Anterior cingulate cortex (tissue), 58 donors: ENCODE results near the gene PSMA2.

Source experiments
- DNase-seq, 58 donors: peaks; one replicate each; lab custom pipeline; 2025; lab: John Stamatoyannopoulos, UW

PSMA2 gene

GRCh38 chr7:42931834-42932651 is at the start of gene PSMA2, which contains the start of gene MRPL32:
TSS of gene PSMA2 (minus strand) at chr7:42932174. CDS start at chr7:42932158, 16 bp downstream.
TSS of gene MRPL32 (plus strand) at chr7:42932376. CDS start at chr7:42932387, 11 bp downstream.
- peak; percentile 65 to 99 (median 95) for DNase-seq

- no peak for DNase-seq
Observed at GRCh38 chr7:42981601-42982000, 49.6 kb upstream of the PSMA2 start.

GRCh38 chr7:42980514-42980913 is 48.5 kb upstream of the PSMA2 start:
- no peak for DNase-seq

GRCh38 chr7:42980084-42980483 is 48.1 kb upstream of the PSMA2 start:
- DNase-seq, result no peak

- no peak for DNase-seq
Observed at GRCh38 chr7:42978496-42978895, 46.5 kb upstream of the PSMA2 start.

- DNase-seq, result no peak
Observed at GRCh38 chr7:42976371-42976770, 44.4 kb upstream of the PSMA2 start.

GRCh38 chr7:42972699-42973500 is 40.9 kb upstream of the PSMA2 start:
- DNase-seq, result peak in 1 of 58 donors; percentile 17

GRCh38 chr7:42967391-42967790 is 35.4 kb upstream of the PSMA2 start:
- no peak for DNase-seq

GRCh38 chr7:42964849-42965805 is 33.2 kb upstream of the PSMA2 start:
- peak in 3 of 58 donors; percentile 7 to 29 (median 26) for DNase-seq

GRCh38 chr7:42964293-42964692 is 32.3 kb upstream of the PSMA2 start:
- no peak for DNase-seq

GRCh38 chr7:42961170-42961569 is 29.2 kb upstream of the PSMA2 start:
- DNase-seq, result no peak

- DNase-seq, result no peak
Observed at GRCh38 chr7:42960762-42961161, 28.8 kb upstream of the PSMA2 start.

GRCh38 chr7:42959549-42959948 is 27.6 kb upstream of the PSMA2 start:
- DNase-seq, result no peak

- DNase-seq, result no peak
Observed at GRCh38 chr7:42956062-42956461, 24.1 kb upstream of the PSMA2 start.

GRCh38 chr7:42953994-42954393 is 22.0 kb upstream of the PSMA2 start:
- DNase-seq, result no peak

GRCh38 chr7:42952328-42952727 is 20.4 kb upstream of the PSMA2 start:
- DNase-seq, result no peak

GRCh38 chr7:42950417-42950816 is 18.4 kb upstream of the PSMA2 start:
- no peak for DNase-seq

- no peak for DNase-seq
Observed at GRCh38 chr7:42947521-42947920, 15.5 kb upstream of the PSMA2 start.

- no peak for DNase-seq
Observed at GRCh38 chr7:42946627-42946950, 14.6 kb upstream of the PSMA2 start.

- DNase-seq, result peak in 11 of 58 donors; percentile 2 to 23 (median 7)
Observed at GRCh38 chr7:42945821-42946626, 14.1 kb upstream of the PSMA2 start.
